Panc1 (cell line): ENCODE measurements around the gene CCDC70.

Experiments
- POLR2AphosphoS5 ChIP-seq: IDR thresholded peaks from 2 replicates; pipeline ENCODE4 v1.6.1; 2012; ENCODE audit warnings: mild to moderate bottlenecking, low read depth, low read length, moderate library complexity
- SIN3A ChIP-seq: IDR thresholded peaks from 2 replicates; pipeline ENCODE4 v1.6.1; 2012; ENCODE audit warnings: low read depth, mild to moderate bottlenecking, low read length, moderate library complexity, borderline replicate concordance; ENCODE audit not compliant: insufficient read depth
- TCF7L2 ChIP-seq: IDR thresholded peaks from 2 replicates; pipeline ENCODE4 v1.6.1; 2011; ENCODE audit warnings: mild to moderate bottlenecking, low read depth, low read length, inconsistent platforms
- TF ChIP-seq, protein P1 (sequence below): fragments of 450-650 bp; IDR thresholded peaks from 2 replicates; pipeline ENCODE4 v1.5.1; 2017; ENCODE audit warnings: mild to moderate bottlenecking
- TF ChIP-seq, protein P2 (sequence below), 2 experiments: IDR thresholded peaks; 2 replicates each; pipeline ENCODE4 v1.6.1; 2011 to 2012; ENCODE audit warnings: low read depth in 2 of 2, control low read depth in 1 of 2, low read length in 1 of 2, mild to moderate bottlenecking in 1 of 2, moderate library complexity in 1 of 2; ENCODE audit not compliant: insufficient read depth in 1 of 2

DNA sequence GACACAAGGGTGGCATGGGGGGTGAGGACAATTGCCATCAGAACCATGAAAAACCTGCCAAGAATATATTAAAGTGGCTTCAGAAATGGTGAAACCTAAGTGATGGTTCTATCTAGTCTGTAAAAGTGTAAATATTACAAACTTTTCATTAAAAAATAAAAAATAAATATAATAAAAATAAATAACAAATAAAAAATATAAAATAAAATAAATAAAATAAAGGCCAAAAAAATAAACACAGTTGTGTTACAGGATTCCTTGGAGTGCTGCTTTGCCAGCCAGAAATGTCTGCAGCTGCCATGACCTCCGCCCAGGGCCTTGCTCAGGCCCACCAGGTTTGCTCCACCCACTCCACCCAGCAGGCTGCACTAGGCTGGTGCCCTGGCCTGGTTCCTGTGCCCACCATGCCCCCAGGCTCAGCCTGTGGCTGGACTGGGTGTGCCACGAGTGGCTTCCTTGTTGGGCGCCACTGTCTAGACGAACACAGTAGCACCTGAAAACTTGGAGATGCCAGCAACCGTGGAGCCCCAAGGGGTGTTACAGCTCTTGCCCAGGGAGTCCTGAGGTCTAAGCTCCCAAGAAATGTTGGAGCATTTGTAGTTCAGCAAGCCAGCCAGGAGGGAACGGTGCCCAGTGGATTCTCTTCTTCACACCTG, 20.9 kb downstream of the CCDC70 start:
- TF ChIP-seq, protein P1, sequence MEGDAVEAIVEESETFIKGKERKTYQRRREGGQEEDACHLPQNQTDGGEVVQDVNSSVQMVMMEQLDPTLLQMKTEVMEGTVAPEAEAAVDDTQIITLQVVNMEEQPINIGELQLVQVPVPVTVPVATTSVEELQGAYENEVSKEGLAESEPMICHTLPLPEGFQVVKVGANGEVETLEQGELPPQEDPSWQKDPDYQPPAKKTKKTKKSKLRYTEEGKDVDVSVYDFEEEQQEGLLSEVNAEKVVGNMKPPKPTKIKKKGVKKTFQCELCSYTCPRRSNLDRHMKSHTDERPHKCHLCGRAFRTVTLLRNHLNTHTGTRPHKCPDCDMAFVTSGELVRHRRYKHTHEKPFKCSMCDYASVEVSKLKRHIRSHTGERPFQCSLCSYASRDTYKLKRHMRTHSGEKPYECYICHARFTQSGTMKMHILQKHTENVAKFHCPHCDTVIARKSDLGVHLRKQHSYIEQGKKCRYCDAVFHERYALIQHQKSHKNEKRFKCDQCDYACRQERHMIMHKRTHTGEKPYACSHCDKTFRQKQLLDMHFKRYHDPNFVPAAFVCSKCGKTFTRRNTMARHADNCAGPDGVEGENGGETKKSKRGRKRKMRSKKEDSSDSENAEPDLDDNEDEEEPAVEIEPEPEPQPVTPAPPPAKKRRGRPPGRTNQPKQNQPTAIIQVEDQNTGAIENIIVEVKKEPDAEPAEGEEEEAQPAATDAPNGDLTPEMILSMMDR, result no peak
- TF ChIP-seq POLR2AphosphoS5 (no peak), SIN3A (no peak), TCF7L2 (no peak)
- TF ChIP-seq, protein P2, sequence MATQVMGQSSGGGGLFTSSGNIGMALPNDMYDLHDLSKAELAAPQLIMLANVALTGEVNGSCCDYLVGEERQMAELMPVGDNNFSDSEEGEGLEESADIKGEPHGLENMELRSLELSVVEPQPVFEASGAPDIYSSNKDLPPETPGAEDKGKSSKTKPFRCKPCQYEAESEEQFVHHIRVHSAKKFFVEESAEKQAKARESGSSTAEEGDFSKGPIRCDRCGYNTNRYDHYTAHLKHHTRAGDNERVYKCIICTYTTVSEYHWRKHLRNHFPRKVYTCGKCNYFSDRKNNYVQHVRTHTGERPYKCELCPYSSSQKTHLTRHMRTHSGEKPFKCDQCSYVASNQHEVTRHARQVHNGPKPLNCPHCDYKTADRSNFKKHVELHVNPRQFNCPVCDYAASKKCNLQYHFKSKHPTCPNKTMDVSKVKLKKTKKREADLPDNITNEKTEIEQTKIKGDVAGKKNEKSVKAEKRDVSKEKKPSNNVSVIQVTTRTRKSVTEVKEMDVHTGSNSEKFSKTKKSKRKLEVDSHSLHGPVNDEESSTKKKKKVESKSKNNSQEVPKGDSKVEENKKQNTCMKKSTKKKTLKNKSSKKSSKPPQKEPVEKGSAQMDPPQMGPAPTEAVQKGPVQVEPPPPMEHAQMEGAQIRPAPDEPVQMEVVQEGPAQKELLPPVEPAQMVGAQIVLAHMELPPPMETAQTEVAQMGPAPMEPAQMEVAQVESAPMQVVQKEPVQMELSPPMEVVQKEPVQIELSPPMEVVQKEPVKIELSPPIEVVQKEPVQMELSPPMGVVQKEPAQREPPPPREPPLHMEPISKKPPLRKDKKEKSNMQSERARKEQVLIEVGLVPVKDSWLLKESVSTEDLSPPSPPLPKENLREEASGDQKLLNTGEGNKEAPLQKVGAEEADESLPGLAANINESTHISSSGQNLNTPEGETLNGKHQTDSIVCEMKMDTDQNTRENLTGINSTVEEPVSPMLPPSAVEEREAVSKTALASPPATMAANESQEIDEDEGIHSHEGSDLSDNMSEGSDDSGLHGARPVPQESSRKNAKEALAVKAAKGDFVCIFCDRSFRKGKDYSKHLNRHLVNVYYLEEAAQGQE (IDR thresholded peaks at IDR 0.05; ENCODE audit: insufficient read depth in 1 of 2, low read depth in 2 of 2, low read length in 1 of 2), result no peak
